ENCODE data around the gene MAST4. TPM values are rescaled to one million over a fixed set of nuclear protein-coding genes. Genes with fewer than 3 reads are reported as not detected.

The MAST4 gene
- total and polyA plus RNA-seq, 2 of the 4 experiments (the other 2 are of a cell fraction): 4.8 to 6.8 TPM

DNA sequence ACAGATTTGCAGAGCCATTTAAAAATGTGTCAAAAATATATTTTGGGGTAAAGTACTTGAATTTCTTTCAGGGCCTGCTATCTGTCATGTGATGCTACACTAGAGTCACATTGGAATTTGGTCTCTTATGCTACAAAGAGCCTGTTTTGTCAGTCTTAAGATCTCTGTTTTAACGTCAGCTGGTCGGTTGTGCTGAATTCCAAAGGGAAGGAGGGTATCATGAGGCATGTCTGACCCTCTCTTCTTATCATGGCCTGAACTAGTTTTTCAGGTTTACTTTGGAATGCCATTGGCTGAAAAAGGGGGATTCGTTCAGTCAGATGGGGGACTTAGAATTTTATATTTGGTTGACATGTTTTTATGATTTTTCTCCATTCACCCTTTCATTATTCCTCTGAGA, 309.8 kb downstream of the MAST4 start:
- Histone ChIP-seq H2AFZ (replicated peaks; ENCODE audit: low read length, poor library complexity) (no peak overlapping the region), H3K27me3 (ENCODE audit: control insufficient read depth, insufficient read depth, low read length) (peaks cover 2% of the 10 kb centered on the region; the same call in 1 of the 2 replicates), H3K4me2 (ENCODE audit: low read depth, low read length) (no peak overlapping the region), H3K14ac (replicated peaks; ENCODE audit: low read depth, low read length) (no peak overlapping the region), H3K9ac (ENCODE audit: low read depth, low read length) (no peak overlapping the region), H2AK5ac (ENCODE audit: low read depth, low read length) (no peak overlapping the region), H3K4ac (ENCODE audit: low read depth, low read length) (no peak overlapping the region), H2BK20ac (ENCODE audit: low read depth, low read length) (no peak overlapping the region), H4K8ac (ENCODE audit: low read depth in 2 of 2, low read length in 2 of 2) (no peak overlapping the region), H3K27ac (ENCODE audit: insufficient read depth, low read length) (no peak overlapping the region), H3K4me1 (ENCODE audit: control insufficient read depth, insufficient read depth, low read length) (no peaks in the 10 kb centered on the region), H4K5ac (ENCODE audit: low read depth, low read length) (no peak overlapping the region), H3K18ac (ENCODE audit: low read depth, low read length) (no peak overlapping the region), H3K56ac (ENCODE audit: extremely low read depth, insufficient read depth, low read length) (no peak overlapping the region), H4K20me1 (ENCODE audit: insufficient read depth, low read length) (no peaks in the 10 kb centered on the region), H2BK5ac (ENCODE audit: low read depth, low read length, poor library complexity, severe bottlenecking) (no peak overlapping the region), H2AK9ac (replicated peaks; ENCODE audit: low read depth, low read length, poor library complexity) (no peak overlapping the region), H4K91ac (ENCODE audit: insufficient read depth, low read depth, low read length) (no peak overlapping the region), H3K4me3 (ENCODE audit: insufficient read depth, low read depth, low read length) (no peak overlapping the region), H3K9me1 (ENCODE audit: insufficient read depth, low read length) (no peaks in the 10 kb centered on the region), H3K36me3 (ENCODE audit: control insufficient read depth, insufficient read depth, low read length) (no peaks in the 10 kb centered on the region), H2BK15ac (ENCODE audit: low read depth, low read length) (no peak overlapping the region), H2BK120ac (ENCODE audit: low read depth, low read length) (no peak overlapping the region), H3K79me1 (ENCODE audit: low read depth in 1 of 2, low read length in 2 of 2) (no peaks in the 10 kb centered on the region), H3K9me3 (ENCODE audit: control insufficient read depth, insufficient read depth, low read length) (no peaks in the 10 kb centered on the region), H3K23ac (ENCODE audit: low read depth, low read length) (no peak overlapping the region)
- ATAC-seq (ENCODE audit: low read depth): no peak
- CTCF ChIA-PET: no interaction called here
- no TSS peak for BruUV-seq (replicated peaks)
- in situ Hi-C loops (cut with MboI; ENCODE audit: low sequenced_read_pairs) (no loop called here), intact Hi-C loops (cut with micrococcal nuclease) (no loop called here), dilution Hi-C loops (cut with HindIII; ENCODE audit: low sequenced_read_pairs, unreplicated experiment) (no loop called here)
- TF ChIP-seq ELK1 (IDR thresholded peaks at IDR 0.05; ENCODE audit: borderline replicate concordance, low read depth, low read length) (no peak), FOS (IDR thresholded peaks at IDR 0.05; ENCODE audit: low read depth, low read length) (no peak), CEBPB (IDR thresholded peaks at IDR 0.05; ENCODE audit: low read depth, low read length) (no peak), CTCF (conservative IDR thresholded peaks at IDR 0.05; ENCODE audit: low read depth, low read length) (no peak), CHD1 (IDR thresholded peaks at IDR 0.05; ENCODE audit: low read depth, low read length) (no peak)
- TF ChIP-seq, protein P1, sequence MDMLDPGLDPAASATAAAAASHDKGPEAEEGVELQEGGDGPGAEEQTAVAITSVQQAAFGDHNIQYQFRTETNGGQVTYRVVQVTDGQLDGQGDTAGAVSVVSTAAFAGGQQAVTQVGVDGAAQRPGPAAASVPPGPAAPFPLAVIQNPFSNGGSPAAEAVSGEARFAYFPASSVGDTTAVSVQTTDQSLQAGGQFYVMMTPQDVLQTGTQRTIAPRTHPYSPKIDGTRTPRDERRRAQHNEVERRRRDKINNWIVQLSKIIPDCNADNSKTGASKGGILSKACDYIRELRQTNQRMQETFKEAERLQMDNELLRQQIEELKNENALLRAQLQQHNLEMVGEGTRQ (IDR thresholded peaks at IDR 0.05; ENCODE audit: low read depth, low read length): no peak
- WGBS, 2 experiments (ENCODE audit: extremely low coverage in 2 of 2, insufficient read length in 1 of 2): no CpG with 5 or more reads among the region's 3 CpGs
- DNase-seq: no peak
- POLR2A ChIA-PET (ENCODE audit: unreplicated experiment): no interaction called here

All from IMR-90 (cell line).